ENCODE measurements around the gene WRAP73. TPM values are rescaled to one million over a fixed set of nuclear protein-coding genes. Genes with fewer than 3 reads are reported as not detected.

WRAP73 gene
- total and polyA plus RNA-seq, 8 donors = 0.89 to 55.4 (median 12.6) TPM

DNA sequence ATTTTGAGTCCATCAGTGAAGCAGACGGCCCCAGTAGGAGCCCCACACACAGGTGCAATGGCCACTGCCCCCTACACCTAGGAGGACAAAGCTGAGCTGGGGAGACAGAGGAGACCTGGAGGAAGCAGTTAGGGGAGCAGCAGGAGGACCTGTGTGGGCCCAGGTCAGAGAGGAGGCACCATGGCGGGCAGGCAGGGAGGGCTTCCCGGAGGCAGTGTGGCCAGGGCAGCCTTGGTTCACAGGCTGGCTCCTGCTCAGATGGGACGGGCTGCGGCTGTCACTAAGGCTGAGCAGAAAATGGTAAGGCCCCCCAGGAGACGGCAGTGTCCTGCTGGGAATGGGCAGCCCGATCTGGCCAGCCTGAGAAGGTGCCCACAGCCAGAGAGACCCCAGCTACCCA lies 54.0 kb downstream of the WRAP73 start:
- Histone ChIP-seq H3K9me3 (no peaks in the 10 kb centered on the region), H3K4me1 (peaks cover 14 to 24% (median 21%) of the 10 kb centered on the region in 4 donors), H3K4me3 (no peak overlapping the region), H3K27ac (no peak overlapping the region), H3K36me3 (no peaks in the 10 kb centered on the region), H3K27me3 (peaks cover 0 to 37% (median 5%) of the 10 kb centered on the region in 3 donors)
- TF ChIP-seq POLR2AphosphoS5 (IDR thresholded peaks at IDR 0.05) = no peak
- TF ChIP-seq POLR2A (IDR thresholded peaks at IDR 0.05) = no peak
- TF ChIP-seq EP300 (IDR thresholded peaks at IDR 0.05) = no peak
- TF ChIP-seq, protein P1, sequence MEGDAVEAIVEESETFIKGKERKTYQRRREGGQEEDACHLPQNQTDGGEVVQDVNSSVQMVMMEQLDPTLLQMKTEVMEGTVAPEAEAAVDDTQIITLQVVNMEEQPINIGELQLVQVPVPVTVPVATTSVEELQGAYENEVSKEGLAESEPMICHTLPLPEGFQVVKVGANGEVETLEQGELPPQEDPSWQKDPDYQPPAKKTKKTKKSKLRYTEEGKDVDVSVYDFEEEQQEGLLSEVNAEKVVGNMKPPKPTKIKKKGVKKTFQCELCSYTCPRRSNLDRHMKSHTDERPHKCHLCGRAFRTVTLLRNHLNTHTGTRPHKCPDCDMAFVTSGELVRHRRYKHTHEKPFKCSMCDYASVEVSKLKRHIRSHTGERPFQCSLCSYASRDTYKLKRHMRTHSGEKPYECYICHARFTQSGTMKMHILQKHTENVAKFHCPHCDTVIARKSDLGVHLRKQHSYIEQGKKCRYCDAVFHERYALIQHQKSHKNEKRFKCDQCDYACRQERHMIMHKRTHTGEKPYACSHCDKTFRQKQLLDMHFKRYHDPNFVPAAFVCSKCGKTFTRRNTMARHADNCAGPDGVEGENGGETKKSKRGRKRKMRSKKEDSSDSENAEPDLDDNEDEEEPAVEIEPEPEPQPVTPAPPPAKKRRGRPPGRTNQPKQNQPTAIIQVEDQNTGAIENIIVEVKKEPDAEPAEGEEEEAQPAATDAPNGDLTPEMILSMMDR (IDR thresholded peaks at IDR 0.05) = no peak
- DNase-seq = no peak
- intact Hi-C loops (cut with DNase I; ENCODE audit: low total_unique reads) = no loop called here
- WGBS, 5 donors = 84 to 100% (median 91%) methylated on average over 4 to 7 of the region's 7 CpGs

DNA sequence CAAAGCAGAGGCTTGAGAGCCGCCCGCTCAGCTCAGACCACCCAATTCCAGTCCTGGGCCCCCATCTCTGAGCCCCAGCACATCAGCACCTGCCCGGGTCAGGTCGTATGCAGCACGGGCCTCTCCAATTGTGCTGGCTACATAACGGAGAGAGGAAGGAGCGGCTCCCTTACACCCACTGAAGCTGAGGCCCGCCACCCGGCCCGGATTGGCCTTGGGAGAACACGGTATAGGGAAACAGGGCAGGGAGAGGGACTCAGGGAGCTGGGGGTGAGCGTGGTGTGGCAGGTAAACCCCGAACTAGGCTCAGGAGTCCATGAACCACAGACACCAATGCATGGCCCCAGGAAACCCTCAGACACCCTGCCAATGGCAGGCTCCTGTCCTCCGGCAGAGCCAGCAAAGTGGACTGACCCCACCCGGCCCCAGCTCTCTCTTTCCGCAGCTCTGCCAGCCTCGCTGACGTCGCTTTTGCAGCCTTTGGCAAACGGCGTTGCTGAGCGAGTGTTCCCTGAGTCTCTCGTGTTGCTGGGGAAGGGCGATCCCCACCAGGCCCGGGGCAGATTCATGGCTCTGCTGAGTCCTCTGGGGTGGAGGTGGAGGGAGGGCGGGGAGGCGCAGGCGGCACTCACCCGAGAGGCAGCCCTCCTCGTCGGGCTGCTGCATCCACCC lies 55.1 kb downstream of the WRAP73 start:
- no peak overlapping the region for H3K27ac ChIP-seq
- DNase-seq = no peak
- H3K36me3 ChIP-seq = no peaks in the 10 kb centered on the region
- peaks cover 0 to 45% (median 5%) of the 10 kb centered on the region in 3 donors for H3K27me3 ChIP-seq
- WGBS, 5 donors = 80 to 85% (median 81%) methylated on average over 21 to 31 of the region's 31 CpGs
- no peak overlapping the region for H3K4me3 ChIP-seq
- H3K9me3 ChIP-seq = no peaks in the 10 kb centered on the region
- H3K4me1 ChIP-seq = peaks cover 14 to 35% (median 25%) of the 10 kb centered on the region in 4 donors
- TF ChIP-seq EP300 (IDR thresholded peaks at IDR 0.05) (no peak), POLR2A (IDR thresholded peaks at IDR 0.05) (no peak), POLR2AphosphoS5 (IDR thresholded peaks at IDR 0.05) (no peak)
- TF ChIP-seq, protein P1 (IDR thresholded peaks at IDR 0.05) = no peak
- intact Hi-C loops (cut with DNase I; ENCODE audit: low total_unique reads) = no loop called here

DNA sequence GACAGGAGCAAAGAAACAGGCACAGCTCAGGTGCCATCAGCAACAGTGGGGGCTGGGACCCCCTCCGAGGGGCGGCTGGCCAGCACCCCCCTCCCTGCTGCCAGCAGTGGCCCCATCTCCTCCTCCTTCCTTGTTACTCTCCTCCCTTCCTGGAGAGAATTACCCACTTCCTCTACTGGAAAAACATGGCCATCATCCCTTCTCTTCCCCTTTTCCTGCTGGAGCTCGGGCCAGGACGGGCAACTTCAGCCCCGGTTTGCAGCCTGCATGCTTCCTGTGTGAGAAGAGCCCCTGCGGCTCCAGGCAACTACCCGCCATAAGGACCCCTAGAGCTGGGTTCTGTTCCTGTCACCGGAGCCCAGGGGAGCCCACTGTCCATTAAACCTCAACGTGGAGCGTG lies 56.2 kb downstream of the WRAP73 start:
- H3K27ac ChIP-seq = no peak overlapping the region
- no peaks in the 10 kb centered on the region for H3K36me3 ChIP-seq
- no peak for DNase-seq
- intact Hi-C loops (cut with DNase I; ENCODE audit: low total_unique reads) = no loop called here
- peaks cover 12 to 31% (median 21%) of the 10 kb centered on the region in 4 donors for H3K4me1 ChIP-seq
- H3K9me3 ChIP-seq = no peaks in the 10 kb centered on the region
- TF ChIP-seq EP300 (IDR thresholded peaks at IDR 0.05) (no peak), POLR2AphosphoS5 (IDR thresholded peaks at IDR 0.05) (no peak), POLR2A (IDR thresholded peaks at IDR 0.05) (no peak)
- TF ChIP-seq, protein P1 (IDR thresholded peaks at IDR 0.05) = no peak
- H3K4me3 ChIP-seq = no peak overlapping the region
- H3K27me3 ChIP-seq = peaks cover 0 to 41% (median 5%) of the 10 kb centered on the region in 3 donors
- 63 to 77% (median 74%) methylated on average over 10 of the region's 10 CpGs for WGBS, 5 donors

DNA sequence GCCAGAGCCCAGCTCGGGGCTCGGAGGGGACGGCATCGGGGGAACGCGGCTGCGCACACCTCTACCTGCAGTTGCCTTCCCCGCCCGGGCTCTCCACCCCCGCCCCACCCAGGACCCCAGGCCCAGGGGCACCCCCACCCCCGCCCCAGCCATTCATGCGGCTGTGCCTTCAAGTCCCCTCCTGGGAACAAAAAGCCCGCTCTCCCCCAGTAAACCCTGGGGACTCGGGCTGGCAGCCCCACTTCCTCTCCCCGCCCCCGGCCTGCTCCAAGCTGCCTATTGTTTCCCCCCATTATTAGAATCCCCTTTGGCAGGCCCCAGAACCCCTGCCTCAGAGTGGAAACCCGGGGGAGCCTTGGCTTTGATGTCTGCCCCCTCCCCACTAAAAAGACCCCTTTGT lies 56.6 kb downstream of the WRAP73 start:
- H3K4me3 ChIP-seq = no peak overlapping the region
- H3K9me3 ChIP-seq = no peaks in the 10 kb centered on the region
- peaks cover 8 to 27% (median 17%) of the 10 kb centered on the region in 4 donors for H3K4me1 ChIP-seq
- H3K27ac ChIP-seq = no peak overlapping the region
- no peaks in the 10 kb centered on the region for H3K36me3 ChIP-seq
- intact Hi-C loops (cut with DNase I; ENCODE audit: low total_unique reads) = no loop called here
- peaks cover 0 to 37% (median 5%) of the 10 kb centered on the region in 3 donors for H3K27me3 ChIP-seq
- DNase-seq = no peak
- WGBS, 5 donors = 75 to 90% (median 85%) methylated on average over 2 to 17 of the region's 17 CpGs
- TF ChIP-seq POLR2AphosphoS5 (IDR thresholded peaks at IDR 0.05) (no peak), POLR2A (IDR thresholded peaks at IDR 0.05) (no peak), EP300 (IDR thresholded peaks at IDR 0.05) (no peak)
- TF ChIP-seq, protein P1 (IDR thresholded peaks at IDR 0.05) = no peak

All from stomach (tissue), 9 donors.